Suprapubic skin (tissue), 4 donors: ENCODE results near the gene CCDC33. TPM values are rescaled to one million over a fixed set of nuclear protein-coding genes. Genes with fewer than 3 reads are reported as not detected.

Experiments used
- DNase-seq, 2 donors: peaks; one replicate each; pipeline ENCODE4 v3.0.0-alpha.2; 2019; ENCODE audit warnings: low spot score in 2 of 2
- H3K27ac ChIP-seq: fragments of 200-600 bp; sonication (generic); one replicate; pipeline ENCODE4 v1.5.1; 2019
- H3K27me3 ChIP-seq: fragments of 200-600 bp; sonication (generic); one replicate; pipeline ENCODE4 v1.5.1; 2019
- H3K36me3 ChIP-seq: fragments of 200-600 bp; sonication (generic); one replicate; pipeline ENCODE4 v1.5.1; 2019
- H3K4me1 ChIP-seq: fragments of 200-600 bp; sonication (generic); one replicate; pipeline ENCODE4 v1.5.1; 2019
- H3K4me3 ChIP-seq: fragments of 200-600 bp; sonication (generic); one replicate; pipeline ENCODE4 v1.5.1; 2019; ENCODE audit warnings: mild to moderate bottlenecking
- H3K9me3 ChIP-seq: fragments of 200-600 bp; sonication (generic); one replicate; pipeline ENCODE4 v1.5.1; 2019
- EP300 ChIP-seq: sonication (generic); formaldehyde crosslinking; IDR thresholded peaks from one replicate; pipeline ENCODE4 v1.6.1; 2017; ENCODE audit warnings: antibody characterized with exemption
- POLR2A ChIP-seq, 2 donors: fragments of 450-650 bp; IDR thresholded peaks; one replicate each; pipeline ENCODE4 v1.6.1; 2017; ENCODE audit warnings: antibody characterized with exemption in 2 of 2, mild to moderate bottlenecking in 2 of 2, moderate library complexity in 2 of 2
- POLR2AphosphoS5 ChIP-seq, 3 donors: sonication (generic); formaldehyde crosslinking; IDR thresholded peaks; one replicate each; pipeline ENCODE4 v1.6.1; 2017; ENCODE audit warnings: antibody characterized with exemption in 3 of 3
- WGBS: methylation state at CpG from one replicate; pipeline ENCODE4 v1.1.5; 2018; 5-methylcytosine and 5-hydroxymethylcytosine counted together
- total RNA-seq, 4 donors: library from RNA; depleted of rRNA; stranded (reverse); fragments of >200 nt; gene quantifications; one replicate each; pipeline ENCODE4 v1.1.0, GENCODE V29; 2016
- TF ChIP-seq, protein P1 (sequence below), 2 donors: fragments of 200-600 bp in 1 of 2; fragments of 450-650 bp in 1 of 2; sonication (generic) in 1 of 2; IDR thresholded peaks; one replicate each; pipeline ENCODE4 v1.5.1; 2016 to 2019; ENCODE audit warnings: antibody characterized with exemption in 2 of 2, mild to moderate bottlenecking in 1 of 2, moderate library complexity in 1 of 2

Gene CCDC33
- total RNA-seq, 4 donors from 2014 or later = 0.60 TPM; not detected in 3

GRCh38 chr15:74320352-74321247 is 84.5 kb downstream of the CCDC33 start:
- H3K36me3 ChIP-seq = no peaks in the 10 kb centered on the region
- no peak overlapping the region for H3K27ac ChIP-seq
- peaks cover 41% of the 10 kb centered on the region for H3K4me1 ChIP-seq
- H3K27me3 ChIP-seq = no peaks in the 10 kb centered on the region
- TF ChIP-seq POLR2A (IDR thresholded peaks at IDR 0.05) = no peak
- TF ChIP-seq, protein P1, sequence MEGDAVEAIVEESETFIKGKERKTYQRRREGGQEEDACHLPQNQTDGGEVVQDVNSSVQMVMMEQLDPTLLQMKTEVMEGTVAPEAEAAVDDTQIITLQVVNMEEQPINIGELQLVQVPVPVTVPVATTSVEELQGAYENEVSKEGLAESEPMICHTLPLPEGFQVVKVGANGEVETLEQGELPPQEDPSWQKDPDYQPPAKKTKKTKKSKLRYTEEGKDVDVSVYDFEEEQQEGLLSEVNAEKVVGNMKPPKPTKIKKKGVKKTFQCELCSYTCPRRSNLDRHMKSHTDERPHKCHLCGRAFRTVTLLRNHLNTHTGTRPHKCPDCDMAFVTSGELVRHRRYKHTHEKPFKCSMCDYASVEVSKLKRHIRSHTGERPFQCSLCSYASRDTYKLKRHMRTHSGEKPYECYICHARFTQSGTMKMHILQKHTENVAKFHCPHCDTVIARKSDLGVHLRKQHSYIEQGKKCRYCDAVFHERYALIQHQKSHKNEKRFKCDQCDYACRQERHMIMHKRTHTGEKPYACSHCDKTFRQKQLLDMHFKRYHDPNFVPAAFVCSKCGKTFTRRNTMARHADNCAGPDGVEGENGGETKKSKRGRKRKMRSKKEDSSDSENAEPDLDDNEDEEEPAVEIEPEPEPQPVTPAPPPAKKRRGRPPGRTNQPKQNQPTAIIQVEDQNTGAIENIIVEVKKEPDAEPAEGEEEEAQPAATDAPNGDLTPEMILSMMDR (IDR thresholded peaks at IDR 0.05) = peak in 1 of 2 donors; percentile 34
- DNase-seq = no peak
- WGBS = 80% methylated on average over 9 of the region's 10 CpGs
- H3K4me3 ChIP-seq = no peak overlapping the region
- no peaks in the 10 kb centered on the region for H3K9me3 ChIP-seq

- no peak for DNase-seq
- no peak overlapping the region for H3K27ac ChIP-seq
- TF ChIP-seq, protein P1 (IDR thresholded peaks at IDR 0.05) = peak; percentile 30 to 82
- no peak for TF ChIP-seq POLR2A (IDR thresholded peaks at IDR 0.05)
- TF ChIP-seq POLR2AphosphoS5 (IDR thresholded peaks at IDR 0.05) = no peak
- TF ChIP-seq EP300 = no peak
- peaks cover 23% of the 10 kb centered on the region for H3K4me1 ChIP-seq
- no peaks in the 10 kb centered on the region for H3K36me3 ChIP-seq
- no peaks in the 10 kb centered on the region for H3K27me3 ChIP-seq
- H3K9me3 ChIP-seq = no peaks in the 10 kb centered on the region
- no peak overlapping the region for H3K4me3 ChIP-seq
- WGBS = 28% methylated on average over 5 of the region's 6 CpGs
Observed at GRCh38 chr15:74322558-74323180, 86.5 kb downstream of the CCDC33 start.

DNA sequence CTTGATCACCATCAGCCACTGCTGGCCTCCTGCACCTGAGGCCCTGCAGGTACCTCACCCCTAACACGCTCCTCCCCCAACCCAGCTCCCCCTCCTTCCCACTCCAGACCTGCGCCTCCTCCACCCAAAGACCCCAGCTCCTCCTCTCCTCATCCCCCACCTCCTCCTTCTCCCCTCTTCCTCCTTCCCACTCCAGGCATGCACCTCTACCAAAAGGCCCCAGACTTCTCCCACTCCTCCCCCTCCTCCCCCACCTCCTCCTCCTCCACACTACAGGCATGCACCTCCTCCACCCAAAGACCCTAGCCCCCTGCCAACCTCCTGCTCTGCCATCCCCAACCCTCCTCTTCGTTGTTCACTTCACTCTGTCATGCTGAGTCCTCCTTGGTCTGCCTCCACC is 88.6 kb downstream of the CCDC33 start:
- whole genome bisulfite sequencing = 61% methylated on average over 3 of the region's 3 CpGs

DNA sequence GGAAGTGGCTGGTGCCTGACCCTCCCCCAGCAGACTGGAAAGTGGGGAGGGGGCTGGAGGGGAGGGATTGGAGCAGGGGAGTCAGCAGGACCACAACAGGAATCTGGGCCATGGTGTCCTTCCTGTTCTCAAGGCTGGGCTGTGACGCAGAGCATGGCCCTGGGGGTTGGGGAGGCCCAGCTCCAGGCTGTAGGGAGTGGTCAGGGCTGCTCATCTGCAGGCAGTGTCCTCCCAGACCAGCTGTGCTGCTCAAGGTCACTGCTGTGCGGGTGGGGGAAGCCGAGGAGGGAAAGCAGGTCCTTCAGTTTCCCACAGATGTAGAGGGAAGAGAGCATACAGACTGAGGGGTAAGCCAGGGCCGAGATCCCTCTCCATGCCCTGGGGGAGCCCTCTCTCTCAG is 90.6 kb downstream of the CCDC33 start:
- TF ChIP-seq EP300 (no peak), POLR2AphosphoS5 (IDR thresholded peaks at IDR 0.05) (no peak)
- H3K36me3 ChIP-seq = no peaks in the 10 kb centered on the region
- H3K27me3 ChIP-seq = no peaks in the 10 kb centered on the region
- 51% methylated on average over 3 of the region's 4 CpGs for WGBS
- no peak overlapping the region for H3K27ac ChIP-seq
- no peaks in the 10 kb centered on the region for H3K4me1 ChIP-seq
- no peak overlapping the region for H3K4me3 ChIP-seq
- H3K9me3 ChIP-seq = no peaks in the 10 kb centered on the region
- DNase-seq = no peak

More for the DNA sequence above, 88.6 kb downstream of the CCDC33 start:
- no peak for TF ChIP-seq POLR2AphosphoS5 (IDR thresholded peaks at IDR 0.05)
- no peak for TF ChIP-seq EP300
- no peak for TF ChIP-seq POLR2A (IDR thresholded peaks at IDR 0.05)
- TF ChIP-seq, protein P1 (IDR thresholded peaks at IDR 0.05) = no peak
- H3K4me1 ChIP-seq = peaks cover 5% of the 10 kb centered on the region
- H3K4me3 ChIP-seq = no peak overlapping the region
- no peaks in the 10 kb centered on the region for H3K36me3 ChIP-seq
- no peaks in the 10 kb centered on the region for H3K9me3 ChIP-seq
- no peak for DNase-seq
- no peaks in the 10 kb centered on the region for H3K27me3 ChIP-seq
- no peak overlapping the region for H3K27ac ChIP-seq

DNA sequence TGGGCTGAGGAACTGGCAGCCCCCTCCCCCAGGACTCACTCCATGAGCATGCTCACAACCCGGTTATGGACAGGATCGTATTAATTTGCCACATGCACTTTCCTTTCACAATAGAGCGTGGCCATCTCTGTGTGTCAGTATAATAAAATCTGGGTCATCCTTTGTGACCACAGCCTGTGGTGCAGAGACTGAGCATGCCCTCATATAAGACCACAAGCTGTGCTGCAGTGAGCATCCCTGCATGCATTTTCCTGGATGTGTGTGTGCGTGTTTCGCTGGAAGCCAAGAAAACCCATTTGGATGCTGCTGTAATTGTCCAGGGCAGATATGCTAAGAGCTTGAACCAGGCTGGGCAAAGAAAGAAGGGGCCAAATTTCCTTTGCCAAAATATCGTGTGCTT is 91.6 kb downstream of the CCDC33 start:
- no peaks in the 10 kb centered on the region for H3K27me3 ChIP-seq
- H3K4me3 ChIP-seq = no peak overlapping the region
- TF ChIP-seq POLR2AphosphoS5 (IDR thresholded peaks at IDR 0.05) (no peak), EP300 (no peak), POLR2A (IDR thresholded peaks at IDR 0.05) (no peak)
- TF ChIP-seq, protein P1 (IDR thresholded peaks at IDR 0.05) = no peak
- no peaks in the 10 kb centered on the region for H3K36me3 ChIP-seq
- H3K9me3 ChIP-seq = no peaks in the 10 kb centered on the region
- WGBS = 79% methylated on average over 6 of the region's 6 CpGs
- no peak overlapping the region for H3K27ac ChIP-seq
- H3K4me1 ChIP-seq = no peaks in the 10 kb centered on the region
- DNase-seq = no peak
